A549 (cell line): ENCODE measurements around the gene LYRM7.

Experiments used
- CEBPB ChIP-seq, 2 experiments: fragments of >200 bp in 1 of 2; sonication (Bioruptor Twin) in 1 of 2; formaldehyde crosslinking in 1 of 2; IDR thresholded peaks; 2 replicates each; pipeline ENCODE4 v1.6.1; 2012 to 2016
- HDAC2 ChIP-seq: fragments of 200-600 bp; sonication (generic); IDR thresholded peaks from 2 replicates; pipeline ENCODE4 v1.6.1; 2016
- TF ChIP-seq, protein P1 (sequence below): fragments of >200 bp; sonication (Bioruptor Twin); formaldehyde crosslinking; IDR thresholded peaks from 3 replicates; pipeline ENCODE4 v1.5.1; 2016

DNA sequence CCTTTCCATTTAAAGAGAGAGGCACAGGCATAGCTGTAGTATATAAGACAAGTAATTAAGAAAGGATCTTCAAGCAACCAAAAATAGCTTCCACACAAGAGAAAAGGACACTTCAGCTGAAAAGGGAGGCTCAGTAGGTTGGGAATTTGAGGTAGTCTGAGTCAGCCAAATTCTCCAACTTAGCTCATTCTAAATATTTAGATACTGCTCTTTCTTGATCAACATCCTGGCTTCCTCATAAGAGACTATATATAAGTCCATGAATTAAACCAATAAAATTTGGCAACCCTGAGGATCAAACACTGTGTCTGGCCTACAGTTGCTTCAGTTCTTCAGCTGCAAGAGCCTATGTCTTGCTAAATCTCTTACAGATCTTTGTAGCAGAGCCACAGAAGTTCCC is 23.5 kb upstream of the LYRM7 start:
- TF ChIP-seq, protein P1, sequence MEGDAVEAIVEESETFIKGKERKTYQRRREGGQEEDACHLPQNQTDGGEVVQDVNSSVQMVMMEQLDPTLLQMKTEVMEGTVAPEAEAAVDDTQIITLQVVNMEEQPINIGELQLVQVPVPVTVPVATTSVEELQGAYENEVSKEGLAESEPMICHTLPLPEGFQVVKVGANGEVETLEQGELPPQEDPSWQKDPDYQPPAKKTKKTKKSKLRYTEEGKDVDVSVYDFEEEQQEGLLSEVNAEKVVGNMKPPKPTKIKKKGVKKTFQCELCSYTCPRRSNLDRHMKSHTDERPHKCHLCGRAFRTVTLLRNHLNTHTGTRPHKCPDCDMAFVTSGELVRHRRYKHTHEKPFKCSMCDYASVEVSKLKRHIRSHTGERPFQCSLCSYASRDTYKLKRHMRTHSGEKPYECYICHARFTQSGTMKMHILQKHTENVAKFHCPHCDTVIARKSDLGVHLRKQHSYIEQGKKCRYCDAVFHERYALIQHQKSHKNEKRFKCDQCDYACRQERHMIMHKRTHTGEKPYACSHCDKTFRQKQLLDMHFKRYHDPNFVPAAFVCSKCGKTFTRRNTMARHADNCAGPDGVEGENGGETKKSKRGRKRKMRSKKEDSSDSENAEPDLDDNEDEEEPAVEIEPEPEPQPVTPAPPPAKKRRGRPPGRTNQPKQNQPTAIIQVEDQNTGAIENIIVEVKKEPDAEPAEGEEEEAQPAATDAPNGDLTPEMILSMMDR = no peak
- TF ChIP-seq CEBPB (IDR thresholded peaks at IDR 0.05) = no peak
- no peak for TF ChIP-seq HDAC2
